ENCODE measurements around the gene NDP. TPM values are rescaled to one million over a fixed set of nuclear protein-coding genes. Genes with fewer than 3 reads are reported as not detected.

The NDP gene
- total RNA-seq, 1 experiment from 2014 or later = not detected

GRCh38 chrX:44010626-44011025 is 37.4 kb upstream of the NDP start (continued):
- TF ChIP-seq YY1 (IDR thresholded peaks at IDR 0.05; ENCODE audit: extremely low read depth, insufficient replicate concordance, low read depth, low read length) (no peak), TCF7L2 (IDR thresholded peaks at IDR 0.05; ENCODE audit: borderline replicate concordance, extremely low read depth, insufficient read depth, insufficient read length) (no peak), ELF1 (IDR thresholded peaks at IDR 0.05; ENCODE audit: borderline replicate concordance, low read depth) (no peak), RAD21 (IDR thresholded peaks at IDR 0.05; ENCODE audit: low read depth) (no peak)
- TF ChIP-seq, protein P1, sequence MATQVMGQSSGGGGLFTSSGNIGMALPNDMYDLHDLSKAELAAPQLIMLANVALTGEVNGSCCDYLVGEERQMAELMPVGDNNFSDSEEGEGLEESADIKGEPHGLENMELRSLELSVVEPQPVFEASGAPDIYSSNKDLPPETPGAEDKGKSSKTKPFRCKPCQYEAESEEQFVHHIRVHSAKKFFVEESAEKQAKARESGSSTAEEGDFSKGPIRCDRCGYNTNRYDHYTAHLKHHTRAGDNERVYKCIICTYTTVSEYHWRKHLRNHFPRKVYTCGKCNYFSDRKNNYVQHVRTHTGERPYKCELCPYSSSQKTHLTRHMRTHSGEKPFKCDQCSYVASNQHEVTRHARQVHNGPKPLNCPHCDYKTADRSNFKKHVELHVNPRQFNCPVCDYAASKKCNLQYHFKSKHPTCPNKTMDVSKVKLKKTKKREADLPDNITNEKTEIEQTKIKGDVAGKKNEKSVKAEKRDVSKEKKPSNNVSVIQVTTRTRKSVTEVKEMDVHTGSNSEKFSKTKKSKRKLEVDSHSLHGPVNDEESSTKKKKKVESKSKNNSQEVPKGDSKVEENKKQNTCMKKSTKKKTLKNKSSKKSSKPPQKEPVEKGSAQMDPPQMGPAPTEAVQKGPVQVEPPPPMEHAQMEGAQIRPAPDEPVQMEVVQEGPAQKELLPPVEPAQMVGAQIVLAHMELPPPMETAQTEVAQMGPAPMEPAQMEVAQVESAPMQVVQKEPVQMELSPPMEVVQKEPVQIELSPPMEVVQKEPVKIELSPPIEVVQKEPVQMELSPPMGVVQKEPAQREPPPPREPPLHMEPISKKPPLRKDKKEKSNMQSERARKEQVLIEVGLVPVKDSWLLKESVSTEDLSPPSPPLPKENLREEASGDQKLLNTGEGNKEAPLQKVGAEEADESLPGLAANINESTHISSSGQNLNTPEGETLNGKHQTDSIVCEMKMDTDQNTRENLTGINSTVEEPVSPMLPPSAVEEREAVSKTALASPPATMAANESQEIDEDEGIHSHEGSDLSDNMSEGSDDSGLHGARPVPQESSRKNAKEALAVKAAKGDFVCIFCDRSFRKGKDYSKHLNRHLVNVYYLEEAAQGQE (IDR thresholded peaks at IDR 0.05; ENCODE audit: low read depth) = no peak

DNA sequence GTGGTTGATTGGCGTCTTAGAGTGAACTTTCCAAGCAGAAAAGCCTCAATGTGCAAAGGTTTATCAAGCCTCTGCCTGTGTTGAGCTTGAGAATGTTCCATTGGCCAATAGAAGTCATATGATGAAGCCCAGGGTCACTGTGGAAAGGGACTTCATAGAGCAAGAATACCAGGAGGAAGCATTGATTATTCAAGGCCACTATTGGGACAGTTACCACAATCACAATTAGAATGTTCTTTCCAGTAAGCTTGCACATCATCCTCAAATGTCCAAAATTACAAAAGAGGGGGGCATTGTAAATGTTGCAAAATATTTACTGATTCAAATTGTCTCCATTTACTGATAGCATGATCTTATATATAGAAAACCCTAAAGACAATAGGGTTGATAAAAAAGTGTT is 32.9 kb upstream of the NDP start:
- H3K4me1 ChIP-seq (ENCODE audit: control insufficient read depth in 1 of 2, insufficient read depth in 2 of 2, low read length in 2 of 2) = peaks cover 0 to 4% of the 10 kb centered on the region in 2 experiments; a peak in 1 of 4 replicates
- no peak overlapping the region for H3K27ac ChIP-seq (ENCODE audit: low read depth, low read length)
- CTCF ChIA-PET = no interaction called here
- H2AFZ ChIP-seq (ENCODE audit: low read depth, low read length, poor library complexity, severe bottlenecking) = no peak overlapping the region
- TF ChIP-seq EGR1 (IDR thresholded peaks at IDR 0.05; ENCODE audit: low read depth) = no peak
- TF ChIP-seq, protein P2, sequence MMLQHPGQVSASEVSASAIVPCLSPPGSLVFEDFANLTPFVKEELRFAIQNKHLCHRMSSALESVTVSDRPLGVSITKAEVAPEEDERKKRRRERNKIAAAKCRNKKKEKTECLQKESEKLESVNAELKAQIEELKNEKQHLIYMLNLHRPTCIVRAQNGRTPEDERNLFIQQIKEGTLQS (IDR thresholded peaks at IDR 0.05) = no peak
- TF ChIP-seq, protein P3, sequence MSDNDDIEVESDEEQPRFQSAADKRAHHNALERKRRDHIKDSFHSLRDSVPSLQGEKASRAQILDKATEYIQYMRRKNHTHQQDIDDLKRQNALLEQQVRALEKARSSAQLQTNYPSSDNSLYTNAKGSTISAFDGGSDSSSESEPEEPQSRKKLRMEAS (IDR thresholded peaks at IDR 0.05) = no peak
- no peak for TF ChIP-seq SRF (IDR thresholded peaks at IDR 0.05; ENCODE audit: low read depth)
- no peak for TF ChIP-seq ZBTB33 (IDR thresholded peaks at IDR 0.05; ENCODE audit: extremely low read depth, insufficient replicate concordance, low read length)
- no peak for TF ChIP-seq EZH2phosphoT487 (IDR thresholded peaks at IDR 0.05; ENCODE audit: borderline replicate concordance)
- no peak for TF ChIP-seq JUND (IDR thresholded peaks at IDR 0.05)
- TF ChIP-seq CTCF (IDR thresholded peaks at IDR 0.05 in 2 of 3, conservative IDR thresholded peaks at IDR 0.05 in 1 of 3; ENCODE audit: borderline replicate concordance in 1 of 3, insufficient read depth in 1 of 3, low read depth in 2 of 3, low read length in 2 of 3) = no peak
- no peak for TF ChIP-seq SIN3A (IDR thresholded peaks at IDR 0.05; ENCODE audit: low read depth)
- no peak for TF ChIP-seq POLR2AphosphoS5 (IDR thresholded peaks at IDR 0.05; ENCODE audit: low read depth, low read length)
- no peaks in the 10 kb centered on the region for H3K36me3 ChIP-seq (ENCODE audit: control insufficient read depth in 1 of 2, insufficient read depth in 2 of 2, low read length in 2 of 2)
- H3K9ac ChIP-seq (ENCODE audit: low read length) = no peak overlapping the region
- no peak overlapping the region for H3K4me3 ChIP-seq (replicated peaks in 1 of 2; ENCODE audit: low read depth in 1 of 2, low read length in 2 of 2)
- ATAC-seq = no peak
- RAD21 ChIA-PET (ENCODE audit: low non-redundant PET in 1 of 2, low total read pairs in 2 of 2, uncharacterized antibody in 2 of 2, unreplicated experiment in 2 of 2) = no interaction called here
- H3K4me2 ChIP-seq (ENCODE audit: low read length) = no peak overlapping the region
- intact Hi-C loops (cut with micrococcal nuclease) = no loop called here
- H3K9me3 ChIP-seq (ENCODE audit: control insufficient read depth in 1 of 2, insufficient read depth in 1 of 2, low read depth in 1 of 2, low read length in 2 of 2) = no peaks in the 10 kb centered on the region
- no peaks in the 10 kb centered on the region for H3K9me2 ChIP-seq (ENCODE audit: insufficient read depth)
- no peaks in the 10 kb centered on the region for H4K20me1 ChIP-seq (ENCODE audit: insufficient read depth)
- H3K79me2 ChIP-seq (ENCODE audit: insufficient read depth, low read length) = no peaks in the 10 kb centered on the region
- H3K27me3 ChIP-seq (ENCODE audit: insufficient read depth, low read length) = no peaks in the 10 kb centered on the region
- POLR2A ChIA-PET = no interaction called here
- BruUV-seq (replicated peaks) = no TSS peak
- DNase-seq (ENCODE audit: low read depth, low spot score) = no peak

Measured in HCT116 (cell line).